ENCODE data around the gene DHRSX.

DNA sequence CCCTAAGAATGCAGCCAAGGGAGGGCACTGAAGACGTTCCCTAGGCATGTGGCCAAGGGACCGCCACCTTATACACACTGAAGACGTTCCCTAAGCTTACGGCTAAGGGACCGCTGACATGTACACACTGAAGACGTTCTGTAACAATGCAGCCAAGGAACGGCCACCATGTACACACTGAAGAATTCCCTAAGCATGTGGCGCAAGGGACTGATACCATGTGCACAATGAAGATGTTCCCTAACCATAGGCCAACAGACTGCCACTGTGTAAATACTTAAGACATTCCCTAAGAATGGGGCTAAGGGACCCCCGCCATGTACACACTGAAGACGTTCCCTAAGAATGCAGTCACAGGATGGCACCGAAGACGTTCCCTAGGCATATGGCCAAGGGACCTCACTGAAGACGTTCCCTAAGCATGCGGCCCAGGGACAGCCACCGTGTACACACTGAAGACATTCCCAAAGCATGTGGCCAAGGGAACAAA is 36.1 kb downstream of the DHRSX start:
- TF ChIP-seq NFRKB (IDR thresholded peaks at IDR 0.05; ENCODE audit: low read depth): 0 out of 2 replicates have a peak, but pooled peaks have one; percentile 32
- TF ChIP-seq SAFB (IDR thresholded peaks at IDR 0.05; ENCODE audit: borderline replicate concordance, low read depth, low read length): no peak
- TF ChIP-seq POLR2A (conservative IDR thresholded peaks at IDR 0.05): no peak
- TF ChIP-seq PRDM10 (IDR thresholded peaks at IDR 0.05; ENCODE audit: partially characterized antibody): no peak
- no peak for TF ChIP-seq HOMEZ (CRISPR knock-in tag; IDR thresholded peaks at IDR 0.05)
- TF ChIP-seq CBX2 (IDR thresholded peaks at IDR 0.05; ENCODE audit: insufficient read depth, low read length, poor library complexity, severe bottlenecking): no peak
- no peak for TF ChIP-seq ZBTB7A (IDR thresholded peaks at IDR 0.05; ENCODE audit: borderline replicate concordance, control insufficient read depth, low read depth, low read length)
- TF ChIP-seq AFF4 (CRISPR knock-in tag; IDR thresholded peaks at IDR 0.05): no peak
